VCaP (cell line): ENCODE results near the gene TPST2.

ENCODE experiments used
- H3K27ac ChIP-seq: fragments of 450-650 bp; 2 replicates; pipeline ENCODE4 v1.5.1; 2017
- CTCF ChIP-seq: fragments of 450-650 bp; conservative IDR thresholded peaks from 2 replicates; pipeline ENCODE4 v1.5.1; 2017; ENCODE audit warnings: mild to moderate bottlenecking, moderate library complexity

The TPST2 gene

GRCh38 chr22:26589845-26590736 lies at the start of gene TPST2:
Gene TPST2 (minus strand): TSS chr22:26590132. CDS start chr22:26541630, 48,502 bp downstream.
- peak within 1 kb of the TSS; percentile 61; the same call in 1 of the 2 replicates for H3K27ac ChIP-seq
- TF ChIP-seq CTCF: no peak

DNA sequence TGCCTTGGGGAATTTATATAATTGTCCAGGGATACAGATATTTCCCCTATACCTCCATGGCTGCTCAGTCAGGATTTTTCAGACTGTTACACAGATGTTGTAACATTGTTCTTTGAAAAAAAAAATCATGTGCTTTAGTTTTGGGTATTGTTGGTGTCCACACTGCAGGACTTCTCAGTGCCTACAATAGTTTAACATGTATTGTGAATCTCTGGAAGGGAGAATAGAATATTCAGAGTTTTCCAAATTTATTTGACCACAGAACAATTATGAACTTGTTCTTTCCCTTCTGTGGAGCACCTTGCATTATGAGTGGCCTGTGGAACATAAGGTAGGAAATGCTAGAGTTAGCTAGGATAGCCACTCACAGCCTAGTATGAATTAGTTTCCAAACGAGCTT lies 46.4 kb upstream of the TPST2 start:
- no peak overlapping the region for H3K27ac ChIP-seq
- no peak for TF ChIP-seq CTCF

DNA sequence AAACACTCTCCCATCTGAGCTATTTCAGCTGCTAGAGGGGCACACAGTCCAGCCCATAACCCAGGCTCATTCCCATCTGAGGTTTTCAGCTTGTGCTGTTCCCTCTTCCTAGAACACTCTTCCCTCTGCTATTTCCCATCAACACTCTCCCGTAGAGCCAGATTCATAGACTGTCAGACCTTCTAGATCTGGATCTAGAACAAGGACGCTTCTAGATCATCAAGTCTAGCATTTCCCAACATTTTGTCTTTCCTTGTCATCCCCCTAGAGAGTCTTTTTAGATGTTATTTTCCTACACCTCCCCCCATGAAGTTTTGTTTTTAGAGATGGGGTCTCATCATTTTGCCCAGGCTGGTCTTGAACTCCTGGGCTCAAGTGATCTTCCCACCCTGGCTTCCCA lies 45.2 kb upstream of the TPST2 start:
- no peak for TF ChIP-seq CTCF
- H3K27ac ChIP-seq: no peak overlapping the region

DNA sequence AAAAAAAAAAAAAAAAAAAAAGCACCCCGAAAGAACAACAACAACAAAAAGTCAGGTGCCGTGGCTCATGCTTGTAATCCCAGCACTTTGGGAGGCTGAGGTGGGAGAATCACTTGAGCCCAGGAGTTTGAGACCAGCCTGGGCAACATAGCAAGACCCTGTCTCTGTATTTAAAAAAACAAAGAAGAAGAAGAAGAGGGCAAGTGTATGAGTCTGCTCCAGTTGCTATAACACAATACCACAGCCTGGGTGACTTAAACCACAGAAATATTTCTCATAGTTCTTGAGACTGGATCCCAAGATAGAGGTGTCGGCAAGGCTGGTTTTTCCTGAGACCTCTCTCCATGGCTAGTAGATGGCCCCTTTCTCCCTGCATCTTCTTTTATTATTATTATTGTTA lies 44.3 kb upstream of the TPST2 start:
- no peak for TF ChIP-seq CTCF
- no peak overlapping the region for H3K27ac ChIP-seq

GRCh38 chr22:26632422-26633155 lies 42.7 kb upstream of the TPST2 start:
- TF ChIP-seq CTCF: no peak
- H3K27ac ChIP-seq: 0 out of 2 replicates have a peak overlapping the region, but pooled peaks have one; percentile 11

DNA sequence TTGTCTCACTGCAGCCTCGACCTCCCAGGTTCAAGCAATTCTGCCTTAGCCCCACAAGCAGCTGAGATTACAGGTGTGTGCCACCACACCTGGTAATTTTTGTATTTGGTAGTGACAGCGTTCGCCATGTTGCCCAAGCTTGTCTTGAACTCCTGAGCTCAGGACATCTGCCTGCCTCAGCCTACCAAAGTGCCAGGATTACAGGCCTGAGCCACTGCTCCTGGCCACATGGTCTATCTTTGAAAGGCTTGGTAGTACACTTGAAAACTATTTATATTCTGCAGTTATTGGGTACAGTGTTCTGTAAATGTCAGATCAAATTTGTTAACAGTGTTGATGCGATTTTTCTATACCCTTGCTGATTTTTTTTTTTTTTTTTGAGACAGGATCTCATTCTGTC lies 41.4 kb upstream of the TPST2 start:
- no peak overlapping the region for H3K27ac ChIP-seq
- TF ChIP-seq CTCF: no peak

DNA sequence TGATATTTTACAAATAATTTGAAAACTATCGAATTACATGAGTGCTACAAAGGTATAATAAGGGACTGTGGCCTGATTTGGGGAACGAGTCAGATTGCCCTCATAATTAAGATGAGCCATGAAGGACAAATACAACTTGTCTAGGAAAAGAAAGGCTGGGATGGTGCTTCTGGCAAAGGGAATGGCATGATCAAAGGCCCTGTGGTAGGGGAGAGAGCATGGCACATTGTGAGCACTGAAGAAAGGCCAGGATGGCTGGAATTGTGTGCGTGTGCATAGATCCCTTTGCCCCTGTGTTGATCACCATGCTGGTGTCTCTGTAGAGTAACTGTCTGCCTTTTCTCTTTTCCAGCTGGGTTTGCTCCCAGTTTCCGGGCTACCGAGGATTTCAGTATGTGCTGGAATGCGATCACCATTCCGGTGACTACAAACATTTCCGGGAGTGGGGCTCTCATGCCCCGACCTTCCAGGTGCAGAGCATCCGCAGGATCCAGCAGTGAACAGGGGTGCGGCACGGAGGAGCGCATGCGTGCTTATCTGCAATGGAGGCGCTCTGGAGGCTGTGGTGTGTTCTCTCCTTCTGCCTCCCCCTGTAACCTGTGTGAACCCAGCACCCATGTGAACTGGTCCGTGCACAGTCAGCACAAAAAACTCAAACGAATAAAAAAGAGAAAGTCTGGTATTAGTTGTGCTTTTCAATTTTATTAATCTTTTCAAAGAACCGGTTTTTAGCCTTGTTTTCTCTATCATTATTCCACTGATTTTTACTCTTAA lies 40.2 kb upstream of the TPST2 start:
- no peak overlapping the region for H3K27ac ChIP-seq
- no peak for TF ChIP-seq CTCF
